ENCODE measurements around the gene ADCY7.

DNA sequence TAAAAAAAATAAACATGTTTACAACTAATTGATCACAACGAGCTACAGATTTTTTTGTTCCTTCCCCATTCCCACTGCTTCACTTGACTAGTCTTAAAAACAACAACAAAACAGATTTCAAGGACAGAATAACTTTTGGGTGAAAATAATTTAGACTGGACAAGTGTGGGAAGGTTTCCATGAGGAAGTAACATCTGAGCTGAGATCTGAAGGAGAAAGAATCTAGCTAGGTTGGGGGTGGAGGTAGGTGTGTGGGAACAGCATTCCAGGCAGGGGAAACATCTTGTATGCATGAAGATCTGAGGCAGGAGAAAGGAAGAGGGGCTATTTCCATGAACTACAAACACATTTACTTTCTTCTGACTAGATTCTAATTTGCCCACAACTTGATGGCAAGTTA is 93.3 kb downstream of the ADCY7 start:
- TF ChIP-seq POLR2A (IDR thresholded peaks at IDR 0.05) (no peak), EP300 (IDR thresholded peaks at IDR 0.05) (no peak)
- TF ChIP-seq, protein P1, sequence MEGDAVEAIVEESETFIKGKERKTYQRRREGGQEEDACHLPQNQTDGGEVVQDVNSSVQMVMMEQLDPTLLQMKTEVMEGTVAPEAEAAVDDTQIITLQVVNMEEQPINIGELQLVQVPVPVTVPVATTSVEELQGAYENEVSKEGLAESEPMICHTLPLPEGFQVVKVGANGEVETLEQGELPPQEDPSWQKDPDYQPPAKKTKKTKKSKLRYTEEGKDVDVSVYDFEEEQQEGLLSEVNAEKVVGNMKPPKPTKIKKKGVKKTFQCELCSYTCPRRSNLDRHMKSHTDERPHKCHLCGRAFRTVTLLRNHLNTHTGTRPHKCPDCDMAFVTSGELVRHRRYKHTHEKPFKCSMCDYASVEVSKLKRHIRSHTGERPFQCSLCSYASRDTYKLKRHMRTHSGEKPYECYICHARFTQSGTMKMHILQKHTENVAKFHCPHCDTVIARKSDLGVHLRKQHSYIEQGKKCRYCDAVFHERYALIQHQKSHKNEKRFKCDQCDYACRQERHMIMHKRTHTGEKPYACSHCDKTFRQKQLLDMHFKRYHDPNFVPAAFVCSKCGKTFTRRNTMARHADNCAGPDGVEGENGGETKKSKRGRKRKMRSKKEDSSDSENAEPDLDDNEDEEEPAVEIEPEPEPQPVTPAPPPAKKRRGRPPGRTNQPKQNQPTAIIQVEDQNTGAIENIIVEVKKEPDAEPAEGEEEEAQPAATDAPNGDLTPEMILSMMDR (IDR thresholded peaks at IDR 0.05) = no peak
